Mesothelial cell of epicardium (in vitro differentiated cells): ENCODE data around the gene CACNB3. TPM values are rescaled to one million over a fixed set of nuclear protein-coding genes. Genes with fewer than 3 reads are reported as not detected.

Experiments
- DNase-seq, 2 experiments: peaks; one replicate each; pipeline ENCODE4 v3.0.0; 2021; ENCODE audit warnings: low spot score in 2 of 2; ENCODE audit not compliant: unreplicated experiment in 2 of 2
- H3K27ac Mint-ChIP-seq: 2 replicates; pipeline ENCODE4 v1.8.0; 2021; ENCODE audit warnings: mixed read lengths
- H3K27me3 Mint-ChIP-seq: 2 replicates; pipeline ENCODE4 v1.8.0; 2021; ENCODE audit warnings: low read depth, mixed read lengths
- H3K36me3 Mint-ChIP-seq: 2 replicates; pipeline ENCODE4 v1.8.0; 2021; ENCODE audit warnings: mixed read lengths
- H3K4me1 Mint-ChIP-seq: 2 replicates; pipeline ENCODE4 v1.8.0; 2021; ENCODE audit warnings: mixed read lengths
- H3K4me3 Mint-ChIP-seq: 2 replicates; pipeline ENCODE4 v1.8.0; 2021; ENCODE audit warnings: mild to moderate bottlenecking, moderate library complexity, mixed read lengths
- H3K9me3 Mint-ChIP-seq: 2 replicates; pipeline ENCODE4 v1.8.0; 2021; ENCODE audit warnings: mixed read lengths
- total RNA-seq: library from RNA; stranded (reverse); gene quantifications from 3 replicates; pipeline ENCODE4 v1.2.1, GENCODE V29; 2021
- TF ChIP-seq, protein P1 (sequence below): fragments of 200-600 bp; sonication (generic); IDR thresholded peaks from one replicate; pipeline ENCODE4 v1.5.0; 2021; ENCODE audit warnings: antibody characterized with exemption; ENCODE audit not compliant: unreplicated experiment

The CACNB3 gene
- total RNA-seq, 1 donor from 2014 or later: 114 TPM

DNA sequence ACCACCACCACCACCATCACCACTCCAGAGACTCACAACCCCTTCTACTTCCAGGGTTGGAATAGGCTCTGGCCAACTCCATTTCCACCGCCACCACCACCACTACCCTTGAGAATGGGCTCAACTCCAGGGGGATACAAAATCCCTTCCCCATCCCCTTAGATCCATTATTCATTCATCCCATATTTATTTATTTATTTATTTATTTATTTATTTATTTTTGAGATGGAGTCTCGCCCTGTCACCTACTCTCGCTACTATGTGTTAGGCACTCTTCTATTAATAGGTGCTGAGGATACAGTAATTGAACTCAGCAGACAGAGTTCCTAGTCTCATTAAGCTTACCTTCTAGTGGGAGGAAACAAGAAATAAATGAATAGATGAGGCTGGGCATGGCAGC, 24.6 kb upstream of the CACNB3 start:
- Mint-ChIP-seq H3K36me3 (no peaks in the 10 kb centered on the region), H3K4me3 (no peak overlapping the region), H3K4me1 (peaks cover 22% of the 10 kb centered on the region), H3K27ac (no peak overlapping the region), H3K27me3 (no peaks in the 10 kb centered on the region), H3K9me3 (no peaks in the 10 kb centered on the region)
- no peak for DNase-seq
- TF ChIP-seq, protein P1, sequence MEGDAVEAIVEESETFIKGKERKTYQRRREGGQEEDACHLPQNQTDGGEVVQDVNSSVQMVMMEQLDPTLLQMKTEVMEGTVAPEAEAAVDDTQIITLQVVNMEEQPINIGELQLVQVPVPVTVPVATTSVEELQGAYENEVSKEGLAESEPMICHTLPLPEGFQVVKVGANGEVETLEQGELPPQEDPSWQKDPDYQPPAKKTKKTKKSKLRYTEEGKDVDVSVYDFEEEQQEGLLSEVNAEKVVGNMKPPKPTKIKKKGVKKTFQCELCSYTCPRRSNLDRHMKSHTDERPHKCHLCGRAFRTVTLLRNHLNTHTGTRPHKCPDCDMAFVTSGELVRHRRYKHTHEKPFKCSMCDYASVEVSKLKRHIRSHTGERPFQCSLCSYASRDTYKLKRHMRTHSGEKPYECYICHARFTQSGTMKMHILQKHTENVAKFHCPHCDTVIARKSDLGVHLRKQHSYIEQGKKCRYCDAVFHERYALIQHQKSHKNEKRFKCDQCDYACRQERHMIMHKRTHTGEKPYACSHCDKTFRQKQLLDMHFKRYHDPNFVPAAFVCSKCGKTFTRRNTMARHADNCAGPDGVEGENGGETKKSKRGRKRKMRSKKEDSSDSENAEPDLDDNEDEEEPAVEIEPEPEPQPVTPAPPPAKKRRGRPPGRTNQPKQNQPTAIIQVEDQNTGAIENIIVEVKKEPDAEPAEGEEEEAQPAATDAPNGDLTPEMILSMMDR: no peak

DNA sequence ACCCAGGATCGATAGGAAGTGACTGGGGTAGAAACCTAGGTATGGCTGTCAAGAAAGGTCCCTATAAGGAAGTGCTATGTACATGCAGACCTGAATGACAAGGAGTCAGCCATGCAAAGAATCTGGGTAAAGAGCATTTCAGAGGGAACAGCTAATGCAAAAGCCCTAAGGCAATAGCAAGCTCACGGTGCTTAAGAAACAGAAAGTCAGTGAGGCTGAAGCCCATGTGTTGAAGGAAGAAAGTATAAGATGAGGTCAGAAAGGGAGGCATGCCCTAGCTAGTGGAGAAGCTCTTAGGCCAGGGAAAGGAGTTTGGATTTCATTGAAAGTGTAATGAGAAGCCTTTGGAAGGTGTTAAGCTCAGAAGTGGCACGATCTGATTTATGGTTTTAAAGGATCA, 23.4 kb upstream of the CACNB3 start:
- no peak for DNase-seq
- TF ChIP-seq, protein P1: no peak
- Mint-ChIP-seq H3K27me3 (no peaks in the 10 kb centered on the region), H3K4me1 (peaks cover 20% of the 10 kb centered on the region), H3K27ac (peak overlapping the region; percentile 84), H3K9me3 (no peaks in the 10 kb centered on the region), H3K4me3 (no peak overlapping the region), H3K36me3 (no peaks in the 10 kb centered on the region)

GRCh38 chr12:48795550-48796455, 22.5 kb upstream of the CACNB3 start:
- Mint-ChIP-seq H3K36me3 (no peaks in the 10 kb centered on the region), H3K4me1 (peaks cover 13% of the 10 kb centered on the region), H3K9me3 (no peaks in the 10 kb centered on the region), H3K4me3 (no peak overlapping the region), H3K27me3 (no peaks in the 10 kb centered on the region), H3K27ac (peak overlapping the region; percentile 84)
- DNase-seq: peak in 1 of 2 experiments; percentile 81
- TF ChIP-seq, protein P1: peak; percentile 99

- TF ChIP-seq, protein P1: no peak
- Mint-ChIP-seq H3K36me3 (no peaks in the 10 kb centered on the region), H3K9me3 (no peaks in the 10 kb centered on the region), H3K4me3 (no peak overlapping the region), H3K27ac (no peak overlapping the region), H3K27me3 (no peaks in the 10 kb centered on the region), H3K4me1 (peaks cover 13% of the 10 kb centered on the region)
- DNase-seq: no peak
These were observed 21.3 kb upstream of the CACNB3 start for GRCh38 chr12:48796976-48797375.

GRCh38 chr12:48800457-48800856, 17.8 kb upstream of the CACNB3 start:
- TF ChIP-seq, protein P1: no peak
- no peaks in the 10 kb centered on the region for H3K27me3 Mint-ChIP-seq
- H3K4me3 Mint-ChIP-seq: no peak overlapping the region
- H3K27ac Mint-ChIP-seq: no peak overlapping the region
- DNase-seq: no peak
- H3K36me3 Mint-ChIP-seq: no peaks in the 10 kb centered on the region
- H3K4me1 Mint-ChIP-seq: peaks cover 5% of the 10 kb centered on the region
- H3K9me3 Mint-ChIP-seq: no peaks in the 10 kb centered on the region
